ENCODE results near the gene CNTNAP2.

- TF ChIP-seq CTCF (tag by site-specific recombination; IDR thresholded peaks at IDR 0.05) = no peak
- TF ChIP-seq TCF7L2 (IDR thresholded peaks at IDR 0.05; ENCODE audit: borderline replicate concordance, low read depth, low read length) = no peak
- TF ChIP-seq REST (tag by site-specific recombination; IDR thresholded peaks at IDR 0.05) = no peak
- no peak for TF ChIP-seq ZNF335 (tag by site-specific recombination; conservative IDR thresholded peaks at IDR 0.05)
- TF ChIP-seq ATF2 (tag by site-specific recombination; IDR thresholded peaks at IDR 0.05; ENCODE audit: low read depth) = no peak
- TF ChIP-seq ZNF426 (tag by site-specific recombination; IDR thresholded peaks at IDR 0.05) = no peak
- TF ChIP-seq KLF1 (tag by site-specific recombination; IDR thresholded peaks at IDR 0.05) = no peak
- no peak for TF ChIP-seq ZBTB20 (tag by site-specific recombination; IDR thresholded peaks at IDR 0.05)
- no peak for TF ChIP-seq PRDM2 (tag by site-specific recombination; IDR thresholded peaks at IDR 0.05; ENCODE audit: borderline replicate concordance)
Measured at GRCh38 chr7:147496209-147496608, 1379.6 kb downstream of the CNTNAP2 start.
